Activated CD4-positive, alpha-beta T cell treated with anti-CD3 and anti-CD28 coated beads, Interleukin-10, Interleukin-2, amounts not matched to agents 100 ng/mL and 50 ng/mL, durations not matched to agents 16 hours and 8 hours (primary cell): ENCODE measurements around the gene MMEL1.
"Not testable (repeated sequence)": the region's sequence is repeated elsewhere in the genome, so short reads cannot be mapped to it uniquely, and the experiment has no call there.

Experiments used
- DNase-seq: peaks from one replicate; pipeline ENCODE4 v3.0.0-alpha.2; 2020

The MMEL1 gene, protein sequence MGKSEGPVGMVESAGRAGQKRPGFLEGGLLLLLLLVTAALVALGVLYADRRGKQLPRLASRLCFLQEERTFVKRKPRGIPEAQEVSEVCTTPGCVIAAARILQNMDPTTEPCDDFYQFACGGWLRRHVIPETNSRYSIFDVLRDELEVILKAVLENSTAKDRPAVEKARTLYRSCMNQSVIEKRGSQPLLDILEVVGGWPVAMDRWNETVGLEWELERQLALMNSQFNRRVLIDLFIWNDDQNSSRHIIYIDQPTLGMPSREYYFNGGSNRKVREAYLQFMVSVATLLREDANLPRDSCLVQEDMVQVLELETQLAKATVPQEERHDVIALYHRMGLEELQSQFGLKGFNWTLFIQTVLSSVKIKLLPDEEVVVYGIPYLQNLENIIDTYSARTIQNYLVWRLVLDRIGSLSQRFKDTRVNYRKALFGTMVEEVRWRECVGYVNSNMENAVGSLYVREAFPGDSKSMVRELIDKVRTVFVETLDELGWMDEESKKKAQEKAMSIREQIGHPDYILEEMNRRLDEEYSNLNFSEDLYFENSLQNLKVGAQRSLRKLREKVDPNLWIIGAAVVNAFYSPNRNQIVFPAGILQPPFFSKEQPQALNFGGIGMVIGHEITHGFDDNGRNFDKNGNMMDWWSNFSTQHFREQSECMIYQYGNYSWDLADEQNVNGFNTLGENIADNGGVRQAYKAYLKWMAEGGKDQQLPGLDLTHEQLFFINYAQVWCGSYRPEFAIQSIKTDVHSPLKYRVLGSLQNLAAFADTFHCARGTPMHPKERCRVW

DNA sequence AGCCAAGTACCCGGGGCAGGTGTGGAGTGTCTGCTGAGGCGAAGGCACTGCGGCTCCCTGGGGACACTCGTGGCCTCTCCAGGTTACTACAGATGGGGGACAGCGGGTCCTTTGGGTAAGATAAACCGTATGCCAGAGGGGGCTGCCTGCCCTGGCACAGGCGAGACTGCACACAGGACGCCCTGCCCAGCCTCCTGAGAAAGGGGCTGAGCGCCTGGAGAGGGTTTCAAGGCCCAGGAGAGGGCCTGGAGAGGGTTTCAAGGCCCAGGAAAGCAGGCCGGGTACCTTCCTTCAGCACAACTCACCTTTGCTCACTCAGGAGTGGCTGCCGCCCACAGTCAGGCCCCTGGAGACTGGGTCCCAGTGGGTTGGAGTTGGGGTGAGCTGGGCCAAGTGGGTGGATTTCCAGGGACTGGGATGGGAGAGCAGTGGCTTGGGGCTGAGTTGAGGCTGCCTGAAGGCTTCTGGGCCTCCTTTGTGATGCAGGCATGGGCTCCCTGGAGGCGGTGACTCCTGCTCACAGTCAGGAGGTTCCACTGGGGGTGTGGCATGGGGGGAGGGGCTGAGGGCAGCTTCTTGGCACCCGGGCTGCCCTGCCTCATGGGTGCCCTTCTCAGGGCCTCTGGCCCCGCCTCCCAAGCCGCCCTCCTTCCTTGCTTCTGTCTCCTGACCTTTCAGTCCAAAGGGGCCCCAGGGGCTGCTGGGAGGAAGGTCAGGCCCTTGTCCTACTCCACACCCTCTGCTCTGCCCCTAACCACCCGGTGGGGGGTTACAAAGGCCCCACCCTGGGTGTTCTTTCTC, at the start of gene MMEL1:
TSS of gene MMEL1 (minus strand) at position 456 of the 801 bp plus-strand sequence. CDS start 3,532 bp downstream, outside the sequence.
- DNase-seq = no peak

- DNase-seq = not testable (repeated sequence)
Observed at GRCh38 chr1:2676726-2677125, 43.9 kb upstream of the MMEL1 start.

GRCh38 chr1:2671656-2672055, 38.8 kb upstream of the MMEL1 start:
- DNase-seq = not testable (repeated sequence)

DNA sequence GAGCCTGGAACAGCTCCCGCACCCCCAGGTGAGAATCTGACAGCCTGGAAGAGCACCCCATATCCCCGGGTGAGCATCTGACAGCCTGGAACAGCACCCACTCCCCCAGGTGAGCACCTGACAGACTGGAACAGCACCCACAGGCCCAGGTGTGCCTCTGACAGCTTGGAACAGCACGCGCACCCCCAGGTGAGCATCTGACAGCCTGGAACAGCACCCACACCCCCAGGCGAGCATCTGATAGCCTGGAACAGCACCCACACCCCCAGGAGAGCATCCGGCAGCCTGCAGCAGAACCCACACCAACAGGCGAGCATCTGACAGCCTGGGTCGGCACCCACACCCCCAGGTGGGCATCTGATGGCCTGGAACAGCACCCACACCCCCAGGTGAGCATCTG, 27.0 kb upstream of the MMEL1 start:
- DNase-seq = not testable (repeated sequence)

GRCh38 chr1:2657909-2658308, 25.1 kb upstream of the MMEL1 start:
- not testable (repeated sequence) for DNase-seq

DNA sequence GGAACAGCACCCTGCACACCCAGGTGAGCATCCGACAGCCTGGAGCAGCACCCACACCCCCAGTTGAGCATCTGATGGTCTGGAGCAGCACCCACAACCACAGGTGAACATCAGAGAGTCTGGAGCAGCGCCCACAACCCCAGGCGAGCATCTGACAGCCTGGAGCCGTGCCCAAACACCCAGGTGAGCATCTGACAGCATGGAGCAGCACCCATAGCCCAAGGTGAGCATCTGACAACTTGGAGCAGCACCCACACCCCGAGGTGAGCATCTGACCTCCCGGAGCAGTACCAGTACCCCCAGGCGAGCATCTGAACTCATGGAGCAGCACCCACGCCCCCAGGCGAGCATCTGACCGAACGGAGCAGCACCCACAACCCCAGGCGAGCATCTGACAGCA, 24.3 kb upstream of the MMEL1 start:
- not testable (repeated sequence) for DNase-seq

DNA sequence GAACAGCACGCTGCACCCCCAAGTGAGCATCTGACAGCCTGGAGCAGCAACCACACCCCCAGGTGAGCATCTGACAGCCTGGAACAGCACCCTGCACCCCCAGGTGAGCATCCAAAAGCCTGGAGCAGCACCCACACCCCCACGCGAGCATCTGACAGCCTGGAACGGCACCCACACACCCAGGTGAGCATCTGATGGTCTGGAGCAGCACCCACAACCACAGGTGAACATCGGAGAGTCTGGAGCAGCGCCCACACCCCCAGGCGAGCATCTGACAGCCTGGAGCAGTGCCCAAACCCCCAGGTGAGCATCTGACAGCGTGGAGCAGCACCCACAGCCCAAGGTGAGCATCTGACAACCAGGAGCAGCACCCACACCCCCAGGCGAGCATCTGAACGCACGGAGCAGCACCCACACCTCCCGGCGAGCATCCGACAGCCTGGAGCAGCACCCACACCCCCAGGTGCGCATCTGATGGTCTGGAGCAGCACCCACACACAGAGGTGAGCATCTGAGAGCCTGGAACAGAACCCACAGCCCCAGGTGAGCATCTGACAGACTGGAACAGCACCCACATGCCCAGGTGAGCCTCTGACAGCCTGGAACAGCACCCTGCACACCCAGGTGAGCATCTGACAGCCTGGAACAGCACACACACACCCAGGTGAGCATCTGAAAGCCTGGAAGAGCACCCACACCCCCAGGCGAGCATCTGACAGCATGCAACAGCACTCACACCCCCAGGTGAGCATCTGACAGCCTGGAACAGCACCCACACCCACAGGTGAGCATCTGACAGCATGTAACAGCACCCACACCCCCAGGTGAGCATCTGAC, 23.0 kb upstream of the MMEL1 start:
- not testable (repeated sequence) for DNase-seq

DNA sequence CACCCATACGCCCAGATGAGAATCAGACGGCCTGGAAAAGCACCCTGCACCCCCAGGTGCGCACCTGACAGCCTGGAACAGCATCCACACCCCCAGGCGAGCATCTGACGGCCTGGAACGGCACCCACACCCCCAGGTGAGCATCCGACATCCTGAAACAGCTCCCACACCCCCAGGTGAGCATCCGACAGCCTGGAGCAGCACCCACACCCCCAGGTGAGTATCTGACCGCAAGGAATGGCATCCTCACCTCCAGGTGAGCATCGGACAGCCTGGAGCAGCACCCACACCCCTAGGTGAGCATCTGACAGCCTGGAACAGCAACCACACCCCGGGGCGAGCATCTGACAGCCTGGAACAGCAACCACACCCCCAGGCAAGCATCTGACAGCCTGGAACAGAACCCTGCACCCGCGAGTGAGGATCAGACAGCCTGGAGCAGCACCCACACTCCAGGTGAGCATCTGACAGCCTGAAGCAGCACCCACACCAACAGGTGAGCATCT, 21.7 kb upstream of the MMEL1 start:
- not testable (repeated sequence) for DNase-seq

DNA sequence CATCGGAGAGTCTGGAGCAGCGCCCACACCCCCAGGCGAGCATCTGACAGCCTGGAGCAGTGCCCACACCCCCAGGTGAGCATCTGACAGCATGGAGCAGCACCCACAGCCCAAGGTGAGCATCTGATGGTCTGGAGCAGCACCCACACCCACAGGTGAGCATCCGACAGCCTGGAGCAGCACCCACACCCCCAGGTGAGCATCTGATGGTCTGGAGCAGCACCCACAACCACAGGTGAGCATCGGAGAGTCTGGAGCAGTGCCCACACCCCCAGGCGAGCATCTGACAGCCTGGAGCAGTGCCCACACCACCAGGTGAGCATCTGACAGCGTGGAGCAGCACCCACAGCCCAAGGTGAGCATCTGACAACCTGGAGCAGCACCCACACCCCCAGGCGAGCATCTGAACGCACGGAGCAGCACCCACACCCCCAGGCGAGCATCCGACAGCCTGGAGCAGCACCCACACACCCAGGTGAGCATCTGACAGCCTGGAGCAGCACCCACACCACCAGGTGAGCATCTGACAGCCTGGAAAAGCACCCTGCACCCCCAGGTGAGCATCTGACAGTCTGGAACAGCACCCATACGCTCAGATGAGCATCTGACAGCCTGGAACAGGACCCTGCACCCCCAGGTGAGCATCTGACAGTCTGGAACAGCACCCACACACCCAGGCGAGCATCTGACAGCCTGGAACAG, 21.1 kb upstream of the MMEL1 start:
- not testable (repeated sequence) for DNase-seq

DNA sequence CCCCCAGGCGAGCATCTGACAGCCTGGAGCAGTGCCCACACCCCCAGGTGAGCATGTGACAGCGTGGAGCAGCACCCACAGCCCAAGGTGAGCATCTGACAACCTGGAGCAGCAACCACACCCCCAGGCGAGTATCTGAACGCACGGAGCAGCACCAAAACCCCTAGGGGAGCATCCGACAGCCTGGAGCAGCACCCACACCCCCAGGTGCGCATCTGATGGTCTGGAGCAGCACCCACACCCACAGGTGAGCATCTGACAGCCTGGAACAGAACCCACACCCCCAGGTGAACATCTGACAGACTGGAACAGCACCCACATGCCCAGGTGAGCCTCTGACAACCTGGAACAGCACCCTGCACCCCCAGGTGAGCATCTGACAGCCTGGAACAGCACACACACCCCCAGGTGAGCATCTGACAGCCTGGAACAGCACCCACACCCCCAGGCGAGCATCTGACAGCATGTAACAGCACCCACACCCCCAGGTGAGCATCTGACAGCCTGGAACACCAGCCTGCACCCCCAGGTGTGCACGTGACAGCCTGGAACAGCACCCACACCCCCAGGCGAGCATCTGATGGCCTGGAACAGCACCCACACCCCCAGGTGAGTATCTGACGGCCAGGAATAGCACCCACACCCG, 20.2 kb upstream of the MMEL1 start:
- DNase-seq = not testable (repeated sequence)

DNA sequence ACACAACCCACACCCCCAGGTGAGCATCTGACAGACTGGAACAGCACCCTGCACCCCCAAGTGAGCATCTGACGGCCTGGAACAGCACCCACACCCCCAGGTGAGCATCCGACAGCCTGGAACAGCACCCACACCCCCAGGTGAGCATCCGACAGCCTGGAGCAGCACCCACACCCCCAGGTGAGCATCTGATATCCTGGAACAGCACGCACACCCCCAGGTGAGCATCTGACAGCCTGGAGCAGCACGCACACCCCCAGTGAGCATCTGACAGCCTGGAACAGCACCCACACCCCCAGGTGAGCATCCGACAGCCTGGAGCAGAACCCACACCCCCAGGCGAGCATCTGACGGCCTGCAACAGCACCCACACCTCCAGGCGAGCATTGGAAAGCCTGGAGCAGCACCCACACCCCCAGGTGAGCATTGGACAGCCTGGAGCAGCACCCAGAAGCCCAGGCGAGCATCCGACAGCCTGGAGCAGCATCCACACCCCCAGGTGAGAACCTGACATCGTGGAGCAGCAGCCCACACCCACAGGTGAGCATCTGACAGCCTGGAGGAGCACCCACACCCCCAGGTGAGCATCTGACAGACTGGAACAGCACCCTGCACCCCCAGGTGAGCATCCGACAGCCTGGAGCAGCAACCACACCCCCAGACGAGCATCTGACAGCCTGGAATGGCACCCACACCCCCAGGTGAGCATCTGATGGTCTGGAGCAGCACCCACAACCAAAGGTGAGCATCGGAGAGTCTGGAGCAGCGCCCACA, 19.5 kb upstream of the MMEL1 start:
- not testable (repeated sequence) for DNase-seq

GRCh38 chr1:2650967-2651645, 18.3 kb upstream of the MMEL1 start:
- DNase-seq = no peak

- DNase-seq = no peak
Observed at GRCh38 chr1:2646837-2647236, 14.0 kb upstream of the MMEL1 start.

DNA sequence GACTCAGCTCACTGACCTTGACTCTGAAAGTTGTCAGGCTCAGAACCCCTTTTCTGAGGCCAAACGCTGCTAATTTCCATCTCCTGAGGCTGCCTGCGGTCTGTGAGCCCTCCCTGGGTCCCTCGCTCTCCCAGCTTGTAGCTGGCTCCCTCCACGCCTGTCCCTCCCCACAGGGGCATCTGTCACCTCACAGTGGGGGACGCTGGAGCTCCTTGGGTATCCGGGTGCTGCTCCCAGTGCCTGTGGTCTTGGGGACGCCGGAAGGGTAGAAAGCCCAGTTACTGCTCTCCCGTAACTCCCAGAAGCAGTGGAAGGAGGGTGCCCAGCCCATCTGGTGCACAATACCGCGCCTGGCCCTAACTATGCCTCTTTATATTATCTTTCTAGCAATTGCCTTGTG, 13.0 kb upstream of the MMEL1 start:
- no peak for DNase-seq

- no peak for DNase-seq
Observed at GRCh38 chr1:2645143-2645542, 12.3 kb upstream of the MMEL1 start.

DNA sequence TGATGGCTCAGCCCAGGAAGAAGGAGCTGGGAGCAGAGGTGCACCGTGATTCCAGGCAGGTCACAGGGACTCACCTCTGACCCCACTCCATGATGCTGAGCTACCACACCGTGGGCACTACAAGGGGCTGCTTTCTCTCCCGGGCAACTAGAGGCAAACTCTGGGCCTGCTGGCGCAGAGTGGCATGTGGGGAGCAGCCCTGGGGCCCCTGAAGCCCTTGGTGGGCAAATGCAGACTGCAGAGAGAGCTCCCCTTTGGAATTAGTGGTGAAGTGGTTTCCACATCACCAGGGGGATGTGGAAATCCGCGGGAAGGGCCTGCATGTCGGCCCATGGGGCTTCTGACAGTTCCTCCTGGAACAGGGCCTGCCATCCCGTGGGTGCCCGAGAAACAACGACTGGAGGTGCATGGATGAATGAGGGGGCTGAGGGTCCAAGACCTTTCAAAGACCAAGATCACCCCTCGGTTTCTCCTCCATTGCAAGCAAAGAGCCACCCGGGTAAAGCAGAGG, 11.8 kb upstream of the MMEL1 start:
- no peak for DNase-seq

GRCh38 chr1:2644171-2644570, 11.4 kb upstream of the MMEL1 start:
- DNase-seq = no peak

GRCh38 chr1:2643414-2644077, 10.7 kb upstream of the MMEL1 start:
- no peak for DNase-seq
